ENCODE results near the gene CPLX4.

GRCh38 chr18:59343926-59344325, 25.5 kb upstream of the CPLX4 start:
- TF ChIP-seq, protein P1, sequence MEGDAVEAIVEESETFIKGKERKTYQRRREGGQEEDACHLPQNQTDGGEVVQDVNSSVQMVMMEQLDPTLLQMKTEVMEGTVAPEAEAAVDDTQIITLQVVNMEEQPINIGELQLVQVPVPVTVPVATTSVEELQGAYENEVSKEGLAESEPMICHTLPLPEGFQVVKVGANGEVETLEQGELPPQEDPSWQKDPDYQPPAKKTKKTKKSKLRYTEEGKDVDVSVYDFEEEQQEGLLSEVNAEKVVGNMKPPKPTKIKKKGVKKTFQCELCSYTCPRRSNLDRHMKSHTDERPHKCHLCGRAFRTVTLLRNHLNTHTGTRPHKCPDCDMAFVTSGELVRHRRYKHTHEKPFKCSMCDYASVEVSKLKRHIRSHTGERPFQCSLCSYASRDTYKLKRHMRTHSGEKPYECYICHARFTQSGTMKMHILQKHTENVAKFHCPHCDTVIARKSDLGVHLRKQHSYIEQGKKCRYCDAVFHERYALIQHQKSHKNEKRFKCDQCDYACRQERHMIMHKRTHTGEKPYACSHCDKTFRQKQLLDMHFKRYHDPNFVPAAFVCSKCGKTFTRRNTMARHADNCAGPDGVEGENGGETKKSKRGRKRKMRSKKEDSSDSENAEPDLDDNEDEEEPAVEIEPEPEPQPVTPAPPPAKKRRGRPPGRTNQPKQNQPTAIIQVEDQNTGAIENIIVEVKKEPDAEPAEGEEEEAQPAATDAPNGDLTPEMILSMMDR (IDR thresholded peaks at IDR 0.05): no peak
- TF ChIP-seq POLR2A (IDR thresholded peaks at IDR 0.05): no peak
